Sigmoid colon (tissue), 4 donors: ENCODE measurements around the gene MIOX.

Experiments
- CTCF ChIP-seq, 4 experiments: fragments of 450-650 bp in 3 of 4; fragments of 200-600 bp in 1 of 4; IDR thresholded peaks; one replicate each; pipeline ENCODE4 v1.5.1; 2016 to 2019; ENCODE audit warnings: antibody characterized with exemption in 4 of 4, mild to moderate bottlenecking in 3 of 4, moderate library complexity in 2 of 4
- POLR2A ChIP-seq, 2 donors: fragments of 450-650 bp; IDR thresholded peaks; one replicate each; pipeline ENCODE4 v1.6.1; 2016; ENCODE audit warnings: antibody characterized with exemption in 2 of 2, mild to moderate bottlenecking in 2 of 2, moderate library complexity in 2 of 2
- POLR2AphosphoS5 ChIP-seq, 4 donors: sonication (generic); formaldehyde crosslinking; IDR thresholded peaks; one replicate each; pipeline ENCODE4 v1.6.1; 2017; ENCODE audit warnings: antibody characterized with exemption in 4 of 4

- TF ChIP-seq CTCF (IDR thresholded peaks at IDR 0.05) (no peak), POLR2A (IDR thresholded peaks at IDR 0.05) (no peak), POLR2AphosphoS5 (IDR thresholded peaks at IDR 0.05) (no peak)
These were observed 21.4 kb upstream of the MIOX start for GRCh38 chr22:50465066-50465930.
